GM21576 (cell line): ENCODE results near the gene HSFX3.
"Not testable (repeated sequence)": the region's sequence is repeated elsewhere in the genome, so short reads cannot be mapped to it uniquely, and the experiment has no call there.

Source experiments
- ATAC-seq: cut with Tn5 transposase; IDR thresholded peaks from one replicate; pipeline ENCODE4 v1.9.1; 2021; ENCODE audit warnings: mild to moderate bottlenecking, moderate library complexity; ENCODE audit not compliant: unreplicated experiment

HSFX3 gene

DNA sequence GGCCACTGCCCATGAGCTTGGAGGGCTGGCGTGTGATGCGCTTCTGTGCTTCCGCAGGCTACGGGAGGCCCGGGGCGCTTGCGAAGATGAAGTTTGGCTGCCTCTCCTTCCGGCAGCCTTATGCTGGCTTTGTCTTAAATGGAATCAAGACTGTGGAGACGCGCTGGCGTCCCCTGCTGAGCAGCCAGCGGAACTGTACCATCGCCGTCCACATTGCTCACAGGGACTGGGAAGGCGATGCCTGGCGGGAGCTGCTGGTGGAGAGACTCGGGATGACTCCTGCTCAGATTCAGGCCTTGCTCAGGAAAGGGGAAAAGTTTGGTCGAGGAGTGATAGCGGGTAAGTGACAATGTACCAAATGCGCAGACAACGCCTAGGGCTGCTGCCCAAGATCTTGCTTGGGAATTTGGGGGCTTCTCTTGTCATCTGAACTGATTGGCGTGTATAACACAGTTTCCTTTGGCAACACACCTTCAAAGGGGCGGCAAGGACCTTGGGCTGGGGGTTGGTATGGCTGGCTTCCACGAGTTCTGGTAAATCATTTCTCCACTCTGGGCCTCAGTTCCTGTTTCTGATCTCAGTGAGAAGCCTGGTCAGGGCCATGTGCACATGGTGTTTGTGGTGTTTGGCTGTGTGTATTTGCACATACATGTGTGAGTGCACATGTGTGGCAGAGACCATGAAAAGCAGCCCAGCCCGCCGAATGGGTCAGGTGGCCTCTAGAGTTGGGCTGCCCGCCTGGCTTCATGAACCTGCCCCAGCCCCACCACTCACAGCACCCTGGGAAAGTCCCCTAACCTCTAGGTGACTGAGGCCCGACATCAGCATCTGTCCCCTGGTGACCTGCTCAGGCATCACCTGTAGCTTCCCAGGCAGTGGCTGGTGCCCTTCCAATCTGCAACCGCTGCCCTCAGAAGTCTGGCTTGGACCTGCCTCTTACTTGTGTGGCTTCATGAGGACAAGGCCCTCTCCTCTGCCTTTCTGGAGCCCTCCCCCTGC, 3.9 kb downstream of the HSFX3 start:
- not testable (repeated sequence) for ATAC-seq

- no peak for ATAC-seq
Observed at GRCh38 chrX:149541521-149542047, 8.1 kb downstream of the HSFX3 start.

GRCh38 chrX:149540621-149541520, 8.9 kb downstream of the HSFX3 start, which contains the start of gene EOLA1:
Gene EOLA1 (plus strand): TSS chrX:149541012. CDS start chrX:149545631, 4,619 bp downstream.
- ATAC-seq, result peak; percentile 72

DNA sequence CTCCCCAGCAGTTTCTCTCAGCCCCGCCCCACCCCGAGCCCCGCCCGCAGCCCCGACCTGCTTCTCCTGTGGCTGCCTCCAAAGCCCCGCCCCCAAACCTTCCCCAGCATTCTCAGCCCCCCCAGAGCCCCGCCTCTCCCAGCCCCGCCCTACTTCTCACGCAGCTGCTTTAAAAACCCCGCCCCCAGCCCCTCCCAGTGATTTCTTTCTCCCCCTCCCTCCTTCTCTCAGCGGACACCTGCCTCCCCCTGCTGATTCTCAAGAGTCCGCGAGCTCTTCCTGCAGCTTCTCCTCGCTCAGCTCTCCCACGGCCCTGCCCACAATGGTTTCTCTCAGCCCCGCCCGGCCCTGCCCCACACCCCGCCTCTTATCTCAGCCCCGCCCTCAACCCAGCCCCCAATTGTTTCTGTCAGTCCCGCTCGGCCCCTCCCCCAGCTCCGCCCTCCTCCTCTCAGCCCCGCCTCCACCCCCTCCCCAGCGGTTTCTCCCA, 9.5 kb downstream of the HSFX3 start:
- peak; percentile 7 for ATAC-seq

- peak; percentile 44 for ATAC-seq
Observed at GRCh38 chrX:149539283-149540130, 10.2 kb downstream of the HSFX3 start.

GRCh38 chrX:149537474-149537873, 12.2 kb downstream of the HSFX3 start:
- not testable (repeated sequence) for ATAC-seq

GRCh38 chrX:149534926-149535602, 14.7 kb downstream of the HSFX3 start:
- ATAC-seq, result not testable (repeated sequence)

DNA sequence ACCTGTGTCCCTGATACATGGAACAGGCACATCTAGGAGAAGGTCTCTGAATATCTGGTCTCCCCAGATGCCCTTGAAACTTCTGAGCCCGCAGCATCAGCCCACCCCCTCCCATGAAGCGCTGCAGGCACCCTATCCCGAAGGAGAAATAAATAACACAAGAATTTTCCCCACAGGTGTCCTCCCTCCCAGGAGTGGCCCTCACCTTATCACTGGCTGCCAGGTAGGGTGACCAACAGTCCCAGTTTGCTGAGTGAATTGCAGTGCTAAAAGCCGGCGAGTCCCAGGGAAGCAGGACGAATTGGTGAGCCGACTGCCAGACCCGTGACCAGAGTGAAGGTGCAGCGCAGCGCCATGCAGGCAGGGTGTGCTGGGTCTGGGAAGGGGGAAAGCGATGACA, 15.7 kb downstream of the HSFX3 start:
- ATAC-seq, result not testable (repeated sequence)

GRCh38 chrX:149532868-149533267, 16.9 kb downstream of the HSFX3 start:
- ATAC-seq, result not testable (repeated sequence)

DNA sequence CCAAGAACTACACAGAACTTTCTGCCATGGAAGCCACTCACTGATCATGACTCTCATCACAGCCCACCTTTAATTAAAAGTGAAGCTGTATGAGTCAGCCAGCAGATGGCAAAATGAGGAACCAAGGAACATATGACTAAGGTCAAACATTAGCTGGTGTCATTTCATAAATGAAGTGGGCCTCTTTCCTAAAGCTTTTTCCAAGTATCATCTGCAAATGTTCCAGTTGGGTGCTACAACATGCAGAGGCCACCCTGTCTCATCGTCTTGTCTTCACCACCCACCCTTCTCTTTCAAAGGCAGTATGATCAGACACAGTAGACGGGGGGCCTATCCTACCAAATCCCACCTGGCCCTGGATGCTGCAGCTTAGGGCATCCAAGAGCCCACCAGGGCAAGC, 18.1 kb downstream of the HSFX3 start:
- ATAC-seq, result peak; percentile 72

GRCh38 chrX:149528381-149528780, 21.3 kb downstream of the HSFX3 start:
- ATAC-seq, result no peak

GRCh38 chrX:149527705-149528104, 22.0 kb downstream of the HSFX3 start:
- no peak for ATAC-seq

DNA sequence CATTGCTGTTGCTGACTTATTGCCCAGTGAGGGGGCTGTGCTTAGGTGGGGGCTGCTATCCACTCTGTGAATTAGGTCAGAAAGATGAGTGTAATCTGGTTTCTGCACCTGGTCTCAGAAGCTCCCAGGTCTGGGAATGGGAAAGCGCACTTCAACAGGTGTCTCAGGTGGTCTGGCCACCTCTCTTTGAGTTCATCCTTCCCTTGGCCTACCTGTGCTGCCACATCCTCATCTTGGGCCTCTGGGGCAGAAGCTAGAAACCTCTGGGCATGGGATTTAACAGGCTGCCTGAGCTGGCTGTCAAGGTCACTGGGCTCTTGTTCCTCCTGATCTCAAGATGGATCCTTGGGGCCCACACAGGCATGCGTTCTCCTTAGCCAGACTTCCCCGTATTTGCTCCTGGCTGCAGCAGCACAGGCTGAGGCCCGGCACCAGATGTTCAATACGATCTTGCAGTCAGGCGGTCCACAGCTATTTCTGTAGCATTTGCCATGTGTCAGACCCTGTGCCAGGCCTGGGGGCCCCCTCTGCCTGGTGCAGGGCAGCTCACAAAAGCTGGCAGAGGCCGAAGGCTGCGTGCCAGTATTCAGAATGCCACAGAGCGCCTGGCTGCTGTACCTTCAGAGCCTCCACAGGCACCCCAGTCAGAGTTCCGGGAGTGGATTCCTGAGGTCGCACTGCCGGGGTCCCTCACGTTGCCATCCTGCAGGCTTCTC, 23.2 kb downstream of the HSFX3 start:
- not testable (repeated sequence) for ATAC-seq

DNA sequence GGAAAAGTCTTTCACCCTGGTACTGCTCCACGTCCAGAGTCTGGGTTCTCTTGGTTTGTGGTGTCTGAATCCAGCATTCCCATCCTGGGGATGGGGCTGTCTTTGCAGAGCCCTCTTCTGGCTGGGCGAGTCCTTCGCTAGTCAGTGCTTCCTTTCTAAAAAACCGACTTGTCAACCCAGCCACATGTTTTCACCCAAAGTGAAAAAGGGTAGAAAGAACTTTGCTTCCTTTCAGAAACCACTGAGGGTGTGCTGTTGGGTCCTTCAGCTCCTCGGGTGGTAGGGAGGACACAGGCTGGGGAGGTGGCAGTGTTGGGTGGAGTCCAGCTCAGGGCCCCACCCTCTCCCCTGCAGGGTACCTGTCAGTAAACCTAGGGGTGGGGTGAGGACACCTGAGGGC, 23.8 kb downstream of the HSFX3 start:
- ATAC-seq, result peak; percentile 58

- peak; percentile 86 for ATAC-seq
Observed at GRCh38 chrX:149525389-149525788, 24.3 kb downstream of the HSFX3 start.

DNA sequence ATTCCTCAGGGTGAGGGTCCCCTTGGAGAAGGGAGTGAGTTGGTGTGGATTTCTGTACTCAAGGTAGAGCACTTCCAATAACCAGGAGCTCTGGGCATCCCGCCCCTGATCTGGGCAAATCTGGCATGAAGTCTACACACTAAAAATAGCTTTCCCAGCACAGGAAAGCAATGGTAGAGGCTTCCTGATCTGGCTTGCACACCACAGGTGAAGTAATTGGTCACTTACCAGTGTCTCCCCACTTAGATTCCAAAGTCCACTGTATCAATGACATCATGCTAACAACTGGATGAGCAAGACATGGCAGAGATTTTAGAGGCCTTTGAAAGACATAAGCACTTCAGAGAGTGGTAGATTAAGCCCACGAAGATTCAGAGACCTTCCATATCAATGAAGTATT, 26.8 kb downstream of the HSFX3 start:
- no peak for ATAC-seq

- no peak for ATAC-seq
Observed at GRCh38 chrX:149521438-149521837, 28.3 kb downstream of the HSFX3 start.

GRCh38 chrX:149520636-149521277, 29.0 kb downstream of the HSFX3 start:
- not testable (repeated sequence) for ATAC-seq
